IMR-90 (cell line): Measurements from ENCODE around the gene LRRC15. TPM values are rescaled to one million over a fixed set of nuclear protein-coding genes. Genes with fewer than 3 reads are reported as not detected.

ENCODE experiments used
- ATAC-seq: fragments of 200-7000 bp; cut with Tn5 transposase; 2 replicates; pipeline ENCODE4 v1.9.1; 2020; ENCODE audit warnings: low read depth, mild to moderate bottlenecking, moderate library complexity
- BruUV-seq: library from RNA; stranded (reverse); fragments of 400-500 nt; replicated peaks from 2 replicates; lab custom pipeline; 2021; lab: Mats Ljungman, UMichigan
- CTCF ChIA-PET: fragments of 300-600 bp; formaldehyde crosslinking; extraction: SDS; loops from one replicate; lab custom pipeline; 2021; ENCODE audit warnings: antibody characterized with exemption; lab: Yijun Ruan, JAX
- POLR2A ChIA-PET: fragments of 300-600 bp; sonication (Branson Sonifier 250); formaldehyde crosslinking; loops from one replicate; lab custom pipeline; 2022; ENCODE audit warnings: antibody characterized with exemption; ENCODE audit not compliant: unreplicated experiment; lab: Charles Lee
- DNase-seq: peaks from one replicate; pipeline ENCODE4 v3.0.0; 2013
- H2AFZ ChIP-seq: replicated peaks from 2 replicates; pipeline ENCODE3; 2013; ENCODE audit warnings: low read length, mild to moderate bottlenecking; ENCODE audit not compliant: poor library complexity
- H2AK5ac ChIP-seq: 2 replicates; pipeline ENCODE4 v1.6.1; 2013; ENCODE audit warnings: low read depth, low read length, inconsistent platforms
- H2AK9ac ChIP-seq: replicated peaks from 2 replicates; pipeline ENCODE3; 2013; ENCODE audit warnings: mild to moderate bottlenecking, low read depth, low read length, moderate library complexity; ENCODE audit not compliant: poor library complexity
- H2BK120ac ChIP-seq: 2 replicates; pipeline ENCODE4 v1.6.1; 2013; ENCODE audit warnings: low read depth, low read length, inconsistent platforms
- H2BK15ac ChIP-seq: 3 replicates; pipeline ENCODE4 v1.6.1; 2013; ENCODE audit warnings: low read depth, low read length, inconsistent platforms
- H2BK20ac ChIP-seq: 2 replicates; pipeline ENCODE4 v1.6.1; 2013; ENCODE audit warnings: low read depth, mild to moderate bottlenecking, inconsistent platforms, low read length, moderate library complexity
- H2BK5ac ChIP-seq: 2 replicates; pipeline ENCODE4 v1.6.1; 2013; ENCODE audit warnings: mild to moderate bottlenecking, low read depth, low read length, inconsistent platforms; ENCODE audit not compliant: poor library complexity, severe bottlenecking
- H3K14ac ChIP-seq: replicated peaks from 2 replicates; pipeline ENCODE4 v1.6.1; 2013; ENCODE audit warnings: low read depth, low read length, inconsistent platforms
- H3K18ac ChIP-seq: 2 replicates; pipeline ENCODE4 v1.6.1; 2013; ENCODE audit warnings: low read depth, low read length, control low read depth
- H3K23ac ChIP-seq: 2 replicates; pipeline ENCODE4 v1.6.1; 2013; ENCODE audit warnings: low read depth, low read length, inconsistent platforms
- H3K27ac ChIP-seq: 2 replicates; pipeline ENCODE4 v1.5.1; 2013; ENCODE audit warnings: mild to moderate bottlenecking, control low read depth, low read length; ENCODE audit not compliant: insufficient read depth
- H3K27me3 ChIP-seq: 2 replicates; pipeline ENCODE4 v1.6.1; 2013; ENCODE audit warnings: low read length; ENCODE audit not compliant: control insufficient read depth, insufficient read depth
- H3K36me3 ChIP-seq: 2 replicates; pipeline ENCODE4 v1.6.1; 2013; ENCODE audit warnings: low read length, mixed read lengths; ENCODE audit not compliant: control insufficient read depth, insufficient read depth
- H3K4ac ChIP-seq: 2 replicates; pipeline ENCODE4 v1.6.1; 2013; ENCODE audit warnings: low read depth, low read length, inconsistent platforms
- H3K4me1 ChIP-seq: 2 replicates; pipeline ENCODE4 v1.6.1; 2013; ENCODE audit warnings: low read length, mixed read lengths; ENCODE audit not compliant: control insufficient read depth, insufficient read depth
- H3K4me2 ChIP-seq: 2 replicates; pipeline ENCODE4 v1.6.1; 2013; ENCODE audit warnings: low read depth, mild to moderate bottlenecking, control low read depth, low read length, moderate library complexity
- H3K4me3 ChIP-seq: 2 replicates; pipeline ENCODE4 v1.5.1; 2013; ENCODE audit warnings: low read depth, mild to moderate bottlenecking, control low read depth, low read length, moderate library complexity; ENCODE audit not compliant: insufficient read depth
- H3K56ac ChIP-seq: 2 replicates; pipeline ENCODE4 v1.6.1; 2013; ENCODE audit warnings: low read length, inconsistent platforms; ENCODE audit not compliant: insufficient read depth; ENCODE audit errors: extremely low read depth
- H3K79me1 ChIP-seq, 2 experiments: 2 replicates each; pipeline ENCODE4 v1.6.1; 2013; ENCODE audit warnings: low read length in 2 of 2, inconsistent platforms in 1 of 2, low read depth in 1 of 2
- H3K9ac ChIP-seq: 2 replicates; pipeline ENCODE4 v1.6.1; 2013; ENCODE audit warnings: low read depth, low read length, control low read depth
- H3K9me1 ChIP-seq: 2 replicates; pipeline ENCODE4 v1.6.1; 2013; ENCODE audit warnings: low read length, inconsistent platforms; ENCODE audit not compliant: insufficient read depth
- H3K9me3 ChIP-seq: 2 replicates; pipeline ENCODE4 v1.6.1; 2013; ENCODE audit warnings: low read length; ENCODE audit not compliant: control insufficient read depth, insufficient read depth
- H4K20me1 ChIP-seq: 2 replicates; pipeline ENCODE4 v1.6.1; 2013; ENCODE audit warnings: low read length, inconsistent platforms; ENCODE audit not compliant: insufficient read depth
- H4K5ac ChIP-seq: 2 replicates; pipeline ENCODE4 v1.6.1; 2013; ENCODE audit warnings: mild to moderate bottlenecking, low read depth, low read length, control low read depth
- H4K8ac ChIP-seq, 2 experiments: 2 replicates each; pipeline ENCODE4 v1.6.1; 2013; ENCODE audit warnings: low read depth in 2 of 2, low read length in 2 of 2, control low read depth in 1 of 2, inconsistent platforms in 1 of 2
- H4K91ac ChIP-seq: 2 replicates; pipeline ENCODE4 v1.6.1; 2013; ENCODE audit warnings: low read depth, low read length, inconsistent platforms; ENCODE audit not compliant: insufficient read depth
- BHLHE40 ChIP-seq: fragments of 150-350 bp; IDR thresholded peaks from 2 replicates; pipeline ENCODE4 v1.6.1; 2016; ENCODE audit warnings: mild to moderate bottlenecking, low read depth, low read length
- CHD1 ChIP-seq: IDR thresholded peaks from 2 replicates; pipeline ENCODE4 v1.6.1; 2012; ENCODE audit warnings: low read depth, low read length, improper control_type of control experiment
- WGBS, 2 experiments: methylation state at CpG; one replicate each; pipeline versions ENCODE4 v1.1.5 to v1.1.7; 2013; ENCODE audit warnings: missing lambda C conversion rate in 2 of 2; ENCODE audit not compliant: insufficient read length in 1 of 2; ENCODE audit errors: extremely low coverage in 2 of 2; 5-methylcytosine and 5-hydroxymethylcytosine counted together
- dilution Hi-C: fragments of 300-500 bp; cut with HindIII; formaldehyde crosslinking; loops from one replicate; pipeline ENCODE4 v1.14.3; 2018; ENCODE audit warnings: low sequenced_read_pairs; ENCODE audit not compliant: unreplicated experiment
- in situ Hi-C: fragments of 300-500 bp; cut with MboI; formaldehyde crosslinking; loops from 3 replicates; pipeline ENCODE4 v1.14.3; 2019; ENCODE audit warnings: low sequenced_read_pairs, inconsistent platforms, mixed read lengths
- intact Hi-C: fragments of 100-400 bp; cut with micrococcal nuclease; formaldehyde crosslinking; loops from 2 replicates; pipeline ENCODE4 v1.10.0; 2022
- polyA plus RNA-seq, 3 experiments: library from polyadenylated mRNA; depleted of rRNA; stranded (reverse); fragments of >200 nt; gene quantifications; 2 replicates each; pipeline ENCODE4 v1.2.3, GENCODE V29; 2012; ENCODE audit warnings: low replicate concordance in 1 of 3
- total RNA-seq: library from RNA; depleted of rRNA; stranded (reverse); fragments of >200 nt; gene quantifications from 2 replicates; pipeline ENCODE4 v1.2.3, GENCODE V29; 2012

LRRC15 gene
- total and polyA plus RNA-seq, 2 of the 4 experiments (the other 2 are of a cell fraction), result 2.5 to 9.0 TPM

DNA sequence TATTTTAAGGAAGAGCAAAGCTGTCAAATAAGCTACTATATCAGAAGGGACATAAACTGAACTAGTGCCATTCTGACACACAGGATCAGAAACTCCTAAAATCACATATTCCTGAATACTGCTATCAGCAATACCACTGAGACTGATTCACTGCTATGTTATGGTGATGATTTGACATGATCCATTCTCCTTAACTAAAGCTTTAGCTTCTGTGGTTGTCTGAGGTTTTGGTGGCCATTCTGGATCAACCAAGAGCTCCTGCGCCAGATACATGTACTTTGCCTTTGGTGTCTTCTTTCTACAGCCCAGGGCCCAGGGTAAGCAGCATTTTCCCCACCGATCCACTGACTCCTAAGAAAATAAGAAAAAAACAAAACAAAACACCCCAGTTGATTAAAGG, 36.2 kb upstream of the LRRC15 start:
- dilution Hi-C loops, result no loop called here
- intact Hi-C loops, result loop anchor here (2.0 to 10.0 kb wide), 2 partner anchors 271 to 625 kb away; partner anchors contain the start of gene HES1
- no peak for ATAC-seq
- no peak overlapping the region for H2AK9ac ChIP-seq
- H3K4me3 ChIP-seq, result no peak overlapping the region
- no peak for TF ChIP-seq CHD1
- no peak for TF ChIP-seq BHLHE40
- ChIA-PET POLR2A (no interaction called here), CTCF (interaction anchor here (0.8 to 4.8 kb wide), 3 partner anchors 55 to 75 kb away, joined by 3 to 18 read pairs (median 4); no protein-coding TSS in a partner anchor)
- in situ Hi-C loops, result loop anchor here (5.0 kb wide), 1 partner anchor 68 kb away; no protein-coding TSS in a partner anchor
- H2BK120ac ChIP-seq, result no peak overlapping the region
- no peak overlapping the region for H3K18ac ChIP-seq
- no peak overlapping the region for H4K91ac ChIP-seq
- no peak overlapping the region for H2BK20ac ChIP-seq
- H3K4me2 ChIP-seq, result no peak overlapping the region
- no peaks in the 10 kb centered on the region for H3K9me1 ChIP-seq
- H4K8ac ChIP-seq, result no peak overlapping the region
- H4K5ac ChIP-seq, result no peak overlapping the region
- H3K14ac ChIP-seq, result no peak overlapping the region
- no peaks in the 10 kb centered on the region for H3K9me3 ChIP-seq
- no peaks in the 10 kb centered on the region; the same call in 1 of the 2 replicates for H4K20me1 ChIP-seq
- DNase-seq, result peak; percentile 59
- peaks cover 15% of the 10 kb centered on the region for H3K36me3 ChIP-seq
- H2AK5ac ChIP-seq, result no peak overlapping the region
- no peak overlapping the region for H2BK5ac ChIP-seq
- no peak overlapping the region for H2AFZ ChIP-seq
- peaks cover 6% of the 10 kb centered on the region for H3K4me1 ChIP-seq
- no peaks in the 10 kb centered on the region for H3K27me3 ChIP-seq
- no peak overlapping the region for H3K4ac ChIP-seq
- H3K23ac ChIP-seq, result no peak overlapping the region
- BruUV-seq, result no TSS peak
- peaks cover 5 to 16% of the 10 kb centered on the region in 2 experiments; a peak in 3 of 4 replicates for H3K79me1 ChIP-seq
- H3K9ac ChIP-seq, result no peak overlapping the region
- no peak overlapping the region for H3K56ac ChIP-seq
- H3K27ac ChIP-seq, result no peak overlapping the region
- H2BK15ac ChIP-seq, result no peak overlapping the region
- no CpG with 5 or more reads among the region's 2 CpGs for WGBS, 2 experiments
